K562 (cell line): ENCODE measurements around the gene COASY. TPM values are rescaled to one million over a fixed set of nuclear protein-coding genes. Genes with fewer than 3 reads are reported as not detected.

ENCODE experiments used
- ATF7 ChIP-seq: fragments of 450-650 bp; IDR thresholded peaks from 2 replicates; pipeline ENCODE4 v1.7.1; 2014; ENCODE audit warnings: mild to moderate bottlenecking, moderate library complexity
- HEY1 ChIP-seq: fragments of 250-450 bp; sonication (Bioruptor Pico); IDR thresholded peaks from 2 replicates; pipeline ENCODE4 v1.5.0; 2020; ENCODE audit warnings: mild to moderate bottlenecking, moderate library complexity, borderline replicate concordance
- HNRNPK ChIP-seq: fragments of 200-400 bp; formaldehyde crosslinking; IDR thresholded peaks from one replicate; pipeline ENCODE4 v1.6.1; 2018; ENCODE audit warnings: mild to moderate bottlenecking, low read depth, low read length; ENCODE audit not compliant: poor library complexity, severe bottlenecking
- KDM2B ChIP-seq: fragments of 250-450 bp; sonication (Bioruptor Pico); IDR thresholded peaks from 2 replicates; pipeline ENCODE4 v1.8.0; 2021; ENCODE audit warnings: mild to moderate bottlenecking, moderate library complexity
- LARP7 ChIP-seq: fragments of 450-650 bp; IDR thresholded peaks from 2 replicates; pipeline ENCODE4 v1.6.1; 2016
- LEF1 ChIP-seq: fragments of 450-650 bp; IDR thresholded peaks from 2 replicates; pipeline ENCODE4 v1.6.1; 2016; ENCODE audit warnings: mild to moderate bottlenecking
- NFIX ChIP-seq: fragments of 250-450 bp; sonication (Bioruptor Pico); IDR thresholded peaks from 2 replicates; pipeline ENCODE4 v1.4.0; 2020; ENCODE audit warnings: low read depth, mild to moderate bottlenecking, moderate library complexity
- POU5F1 ChIP-seq: fragments of 150-350 bp; IDR thresholded peaks from 2 replicates; pipeline ENCODE4 v1.6.1; 2014; ENCODE audit warnings: borderline replicate concordance, low read length, low read depth, mild to moderate bottlenecking; ENCODE audit not compliant: partially characterized antibody
- TAF15 ChIP-seq: fragments of 200-400 bp; formaldehyde crosslinking; IDR thresholded peaks from 2 replicates; pipeline ENCODE4 v1.6.1; 2017; ENCODE audit warnings: mild to moderate bottlenecking, low read depth, low read length, moderate library complexity
- ZNF23 ChIP-seq: fragments of 250-450 bp; sonication (Bioruptor Pico); IDR thresholded peaks from 2 replicates; pipeline ENCODE4 v1.4.0; 2020; ENCODE audit warnings: mild to moderate bottlenecking
- ZNF644 ChIP-seq: fragments of 200-800 bp; sonication (Bioruptor generic); IDR thresholded peaks from 2 replicates; pipeline ENCODE4 v1.6.1; 2016; ENCODE audit warnings: low read depth, missing genetic modification characterization, missing compliant biosample characterization
- ZNF766 ChIP-seq: fragments of 200-800 bp; sonication (Bioruptor generic); conservative IDR thresholded peaks from 2 replicates; pipeline ENCODE4 v1.6.1; 2016; ENCODE audit warnings: missing genetic modification characterization, missing compliant biosample characterization
- ZNF79 ChIP-seq: fragments of 250-450 bp; sonication (Bioruptor Pico); IDR thresholded peaks from 2 replicates; pipeline ENCODE4 v1.4.0; 2020; ENCODE audit warnings: low read depth, mild to moderate bottlenecking, moderate library complexity
- polyA plus RNA-seq, 8 experiments: library from polyadenylated mRNA; depleted of rRNA in 4 of 8; stranded (reverse) in 5 of 8; unstranded in 3 of 8; fragments of >200 nt; fragmentation: Nextera tagmentation in 2 of 8; fragmentation: Illumina TruSeq in 1 of 8; extraction: Ambion mirVana in 2 of 8; extraction: Trizol in 1 of 8; gene quantifications; 2 replicates each; pipeline versions ENCODE4 v1.2.1 to v1.2.3, GENCODE V29; 2011 to 2014; ENCODE audit warnings: inconsistent platforms in 1 of 8, missing spikeins in 1 of 8
- total RNA-seq, 7 experiments: library from RNA; depleted of rRNA in 6 of 7; stranded (reverse); fragments of >200 nt in 6 of 7; fragmentation: Illumina TruSeq in 2 of 7; extraction: Trizol in 2 of 7; gene quantifications; 2 replicates each; pipeline versions ENCODE4 v1.2.1 to v1.2.3, GENCODE V29; 2011 to 2021; ENCODE audit warnings: low replicate concordance in 1 of 7
- TF ChIP-seq, protein P1 (sequence below), 3 experiments: fragments of 200-800 bp in 1 of 3; sonication (Bioruptor generic) in 1 of 3; sonication (generic) in 1 of 3; formaldehyde crosslinking in 1 of 3; IDR thresholded peaks; 2 replicates each; pipeline versions ENCODE4 v1.6.1 to v1.8.0; 2016 to 2022; ENCODE audit warnings: mild to moderate bottlenecking in 2 of 3, missing compliant biosample characterization in 2 of 3, missing genetic modification characterization in 2 of 3, missing genetic modification reagents in 1 of 3
- TF ChIP-seq, protein P2 (sequence below): fragments of 200-600 bp; sonication (generic); IDR thresholded peaks from one replicate; pipeline ENCODE4 v1.6.1; 2012; ENCODE audit warnings: mild to moderate bottlenecking, low read depth, low read length, inconsistent platforms

The COASY gene
- total and polyA plus RNA-seq, 9 of the 15 experiments (the other 6 are each of a cell fraction or from before 2014, with no cell fraction given) = 25.4 to 175 (median 62.3) TPM

DNA sequence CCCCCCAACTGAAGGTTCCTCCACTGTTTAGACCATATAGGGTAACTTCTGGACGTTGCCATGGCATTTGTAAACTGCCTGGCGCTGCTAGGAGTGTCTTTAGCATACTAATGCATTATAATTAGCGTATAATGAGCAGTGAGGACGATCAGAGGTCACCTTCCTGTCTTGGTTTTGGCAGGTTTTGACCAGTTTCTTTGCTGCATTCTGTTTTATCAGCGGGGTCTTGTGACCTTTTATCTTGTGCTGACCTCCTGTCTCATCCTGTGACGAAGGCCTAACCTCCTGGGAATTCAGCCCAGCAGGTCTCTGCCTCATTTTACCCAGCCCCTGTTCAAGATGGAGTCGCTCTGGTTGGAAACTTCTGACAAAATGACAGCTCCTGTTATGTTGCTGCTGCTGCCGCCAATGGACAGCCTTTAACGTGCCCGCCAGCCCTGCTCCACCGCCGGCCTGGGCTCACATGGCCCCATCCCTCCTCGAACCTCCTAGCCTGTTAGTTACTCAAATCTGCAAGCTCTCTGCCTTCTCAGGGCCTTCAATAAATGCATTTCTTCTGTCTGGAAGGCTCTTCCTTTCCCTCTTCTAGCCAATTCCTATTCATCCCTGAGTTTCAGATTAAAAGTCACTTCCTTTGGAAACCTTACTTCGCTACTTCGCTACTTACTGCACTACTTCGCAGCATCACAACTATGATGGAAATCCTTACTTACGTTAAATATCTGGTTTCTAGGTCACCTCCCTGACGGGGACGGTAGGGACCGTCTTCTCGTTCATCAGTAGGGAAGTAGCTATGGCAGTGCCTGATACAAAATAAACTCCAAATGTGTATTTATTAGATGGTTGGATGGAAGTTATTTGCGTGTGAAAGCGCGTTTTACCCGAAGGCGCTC lies 26.5 kb upstream of the COASY start (continued):
- TF ChIP-seq, protein P1, sequence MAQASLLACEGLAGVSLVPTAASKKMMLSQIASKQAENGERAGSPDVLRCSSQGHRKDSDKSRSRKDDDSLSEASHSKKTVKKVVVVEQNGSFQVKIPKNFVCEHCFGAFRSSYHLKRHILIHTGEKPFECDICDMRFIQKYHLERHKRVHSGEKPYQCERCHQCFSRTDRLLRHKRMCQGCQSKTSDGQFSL (CRISPR knock-in tag; IDR thresholded peaks at IDR 0.05) = no peak
- TF ChIP-seq, protein P1 (tag; IDR thresholded peaks at IDR 0.05) = peak; percentile 4 to 97; a peak in 2 of 4 replicates
- TF ChIP-seq ZNF23 (CRISPR knock-in tag) = peak; percentile 88
- TF ChIP-seq HNRNPK = no peak
- peak; percentile 99 for TF ChIP-seq ZNF644 (tag)
- no peak for TF ChIP-seq POU5F1
- TF ChIP-seq HEY1 (CRISPR knock-in tag) = no peak
- peak; percentile 98 for TF ChIP-seq ZNF766 (CRISPR knock-in tag)
- TF ChIP-seq KDM2B = 0 out of 2 replicates have a peak, but pooled peaks have one; percentile 82
- no peak for TF ChIP-seq ATF7
- TF ChIP-seq TAF15 = no peak
- TF ChIP-seq ZNF79 = peak; percentile 93
- TF ChIP-seq LARP7 = no peak
- no peak for TF ChIP-seq NFIX
- TF ChIP-seq, protein P2, sequence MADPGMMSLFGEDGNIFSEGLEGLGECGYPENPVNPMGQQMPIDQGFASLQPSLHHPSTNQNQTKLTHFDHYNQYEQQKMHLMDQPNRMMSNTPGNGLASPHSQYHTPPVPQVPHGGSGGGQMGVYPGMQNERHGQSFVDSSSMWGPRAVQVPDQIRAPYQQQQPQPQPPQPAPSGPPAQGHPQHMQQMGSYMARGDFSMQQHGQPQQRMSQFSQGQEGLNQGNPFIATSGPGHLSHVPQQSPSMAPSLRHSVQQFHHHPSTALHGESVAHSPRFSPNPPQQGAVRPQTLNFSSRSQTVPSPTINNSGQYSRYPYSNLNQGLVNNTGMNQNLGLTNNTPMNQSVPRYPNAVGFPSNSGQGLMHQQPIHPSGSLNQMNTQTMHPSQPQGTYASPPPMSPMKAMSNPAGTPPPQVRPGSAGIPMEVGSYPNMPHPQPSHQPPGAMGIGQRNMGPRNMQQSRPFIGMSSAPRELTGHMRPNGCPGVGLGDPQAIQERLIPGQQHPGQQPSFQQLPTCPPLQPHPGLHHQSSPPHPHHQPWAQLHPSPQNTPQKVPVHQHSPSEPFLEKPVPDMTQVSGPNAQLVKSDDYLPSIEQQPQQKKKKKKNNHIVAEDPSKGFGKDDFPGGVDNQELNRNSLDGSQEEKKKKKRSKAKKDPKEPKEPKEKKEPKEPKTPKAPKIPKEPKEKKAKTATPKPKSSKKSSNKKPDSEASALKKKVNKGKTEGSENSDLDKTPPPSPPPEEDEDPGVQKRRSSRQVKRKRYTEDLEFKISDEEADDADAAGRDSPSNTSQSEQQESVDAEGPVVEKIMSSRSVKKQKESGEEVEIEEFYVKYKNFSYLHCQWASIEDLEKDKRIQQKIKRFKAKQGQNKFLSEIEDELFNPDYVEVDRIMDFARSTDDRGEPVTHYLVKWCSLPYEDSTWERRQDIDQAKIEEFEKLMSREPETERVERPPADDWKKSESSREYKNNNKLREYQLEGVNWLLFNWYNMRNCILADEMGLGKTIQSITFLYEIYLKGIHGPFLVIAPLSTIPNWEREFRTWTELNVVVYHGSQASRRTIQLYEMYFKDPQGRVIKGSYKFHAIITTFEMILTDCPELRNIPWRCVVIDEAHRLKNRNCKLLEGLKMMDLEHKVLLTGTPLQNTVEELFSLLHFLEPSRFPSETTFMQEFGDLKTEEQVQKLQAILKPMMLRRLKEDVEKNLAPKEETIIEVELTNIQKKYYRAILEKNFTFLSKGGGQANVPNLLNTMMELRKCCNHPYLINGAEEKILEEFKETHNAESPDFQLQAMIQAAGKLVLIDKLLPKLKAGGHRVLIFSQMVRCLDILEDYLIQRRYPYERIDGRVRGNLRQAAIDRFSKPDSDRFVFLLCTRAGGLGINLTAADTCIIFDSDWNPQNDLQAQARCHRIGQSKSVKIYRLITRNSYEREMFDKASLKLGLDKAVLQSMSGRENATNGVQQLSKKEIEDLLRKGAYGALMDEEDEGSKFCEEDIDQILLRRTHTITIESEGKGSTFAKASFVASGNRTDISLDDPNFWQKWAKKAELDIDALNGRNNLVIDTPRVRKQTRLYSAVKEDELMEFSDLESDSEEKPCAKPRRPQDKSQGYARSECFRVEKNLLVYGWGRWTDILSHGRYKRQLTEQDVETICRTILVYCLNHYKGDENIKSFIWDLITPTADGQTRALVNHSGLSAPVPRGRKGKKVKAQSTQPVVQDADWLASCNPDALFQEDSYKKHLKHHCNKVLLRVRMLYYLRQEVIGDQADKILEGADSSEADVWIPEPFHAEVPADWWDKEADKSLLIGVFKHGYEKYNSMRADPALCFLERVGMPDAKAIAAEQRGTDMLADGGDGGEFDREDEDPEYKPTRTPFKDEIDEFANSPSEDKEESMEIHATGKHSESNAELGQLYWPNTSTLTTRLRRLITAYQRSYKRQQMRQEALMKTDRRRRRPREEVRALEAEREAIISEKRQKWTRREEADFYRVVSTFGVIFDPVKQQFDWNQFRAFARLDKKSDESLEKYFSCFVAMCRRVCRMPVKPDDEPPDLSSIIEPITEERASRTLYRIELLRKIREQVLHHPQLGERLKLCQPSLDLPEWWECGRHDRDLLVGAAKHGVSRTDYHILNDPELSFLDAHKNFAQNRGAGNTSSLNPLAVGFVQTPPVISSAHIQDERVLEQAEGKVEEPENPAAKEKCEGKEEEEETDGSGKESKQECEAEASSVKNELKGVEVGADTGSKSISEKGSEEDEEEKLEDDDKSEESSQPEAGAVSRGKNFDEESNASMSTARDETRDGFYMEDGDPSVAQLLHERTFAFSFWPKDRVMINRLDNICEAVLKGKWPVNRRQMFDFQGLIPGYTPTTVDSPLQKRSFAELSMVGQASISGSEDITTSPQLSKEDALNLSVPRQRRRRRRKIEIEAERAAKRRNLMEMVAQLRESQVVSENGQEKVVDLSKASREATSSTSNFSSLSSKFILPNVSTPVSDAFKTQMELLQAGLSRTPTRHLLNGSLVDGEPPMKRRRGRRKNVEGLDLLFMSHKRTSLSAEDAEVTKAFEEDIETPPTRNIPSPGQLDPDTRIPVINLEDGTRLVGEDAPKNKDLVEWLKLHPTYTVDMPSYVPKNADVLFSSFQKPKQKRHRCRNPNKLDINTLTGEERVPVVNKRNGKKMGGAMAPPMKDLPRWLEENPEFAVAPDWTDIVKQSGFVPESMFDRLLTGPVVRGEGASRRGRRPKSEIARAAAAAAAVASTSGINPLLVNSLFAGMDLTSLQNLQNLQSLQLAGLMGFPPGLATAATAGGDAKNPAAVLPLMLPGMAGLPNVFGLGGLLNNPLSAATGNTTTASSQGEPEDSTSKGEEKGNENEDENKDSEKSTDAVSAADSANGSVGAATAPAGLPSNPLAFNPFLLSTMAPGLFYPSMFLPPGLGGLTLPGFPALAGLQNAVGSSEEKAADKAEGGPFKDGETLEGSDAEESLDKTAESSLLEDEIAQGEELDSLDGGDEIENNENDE = no peak
- 0 out of 2 replicates have a peak, but pooled peaks have one; percentile 56 for TF ChIP-seq LEF1
